ENCODE measurements around the gene TOP3B. TPM values are rescaled to one million over a fixed set of nuclear protein-coding genes. Genes with fewer than 3 reads are reported as not detected.

Gene TOP3B
- total RNA-seq, 4 donors from 2014 or later: 4.6 to 36.6 (median 23.4) TPM

- H3K4me1 ChIP-seq: peaks cover 0 to 4% (median 0%) of the 10 kb centered on the region in 3 donors
- H3K27ac ChIP-seq: no peak overlapping the region
- intact Hi-C loops (cut with DNase I): no loop called here
- H3K9me3 ChIP-seq: no peaks in the 10 kb centered on the region
- no peaks in the 10 kb centered on the region for H3K27me3 ChIP-seq
- DNase-seq: no peak
- 63 to 68% methylated on average over 7 to 13 of the region's 13 CpGs for WGBS, 2 donors
- no peak overlapping the region for H3K4me3 ChIP-seq
- TF ChIP-seq POLR2A (IDR thresholded peaks at IDR 0.05) (no peak), CTCF (IDR thresholded peaks at IDR 0.05) (no peak)
- H3K36me3 ChIP-seq: no peaks in the 10 kb centered on the region
Observed at GRCh38 chr22:22026157-22026831, 43.7 kb upstream of the TOP3B start.

- no peak overlapping the region for H3K27ac ChIP-seq
- TF ChIP-seq CTCF (IDR thresholded peaks at IDR 0.05): no peak
- no peak for TF ChIP-seq POLR2A (IDR thresholded peaks at IDR 0.05)
- H3K36me3 ChIP-seq: no peaks in the 10 kb centered on the region
- no peak for DNase-seq
- H3K4me1 ChIP-seq: peaks cover 0 to under 1% (median 0%) of the 10 kb centered on the region in 3 donors
- 78 to 85% methylated on average over 3 to 4 of the region's 7 CpGs for WGBS, 2 donors
- H3K27me3 ChIP-seq: no peaks in the 10 kb centered on the region
- intact Hi-C loops (cut with DNase I): no loop called here
- no peak overlapping the region for H3K4me3 ChIP-seq
- H3K9me3 ChIP-seq: no peaks in the 10 kb centered on the region
Observed at GRCh38 chr22:22025320-22026156, 43.0 kb upstream of the TOP3B start.

- H3K36me3 ChIP-seq: no peaks in the 10 kb centered on the region
- no peaks in the 10 kb centered on the region for H3K27me3 ChIP-seq
- H3K9me3 ChIP-seq: no peaks in the 10 kb centered on the region
- no peaks in the 10 kb centered on the region for H3K4me1 ChIP-seq
- no peak overlapping the region for H3K4me3 ChIP-seq
- TF ChIP-seq POLR2A (IDR thresholded peaks at IDR 0.05) (no peak), CTCF (IDR thresholded peaks at IDR 0.05) (no peak)
- H3K27ac ChIP-seq: no peak overlapping the region
- WGBS, 2 donors: 89 to 90% methylated on average over 10 of the region's 10 CpGs
- DNase-seq: no peak
- intact Hi-C loops (cut with DNase I): no loop called here
Observed at GRCh38 chr22:22024440-22024839, 41.9 kb upstream of the TOP3B start.

- no peak overlapping the region for H3K4me3 ChIP-seq
- no peak for DNase-seq
- no peak for TF ChIP-seq POLR2A (IDR thresholded peaks at IDR 0.05)
- TF ChIP-seq CTCF (IDR thresholded peaks at IDR 0.05): no peak
- no peaks in the 10 kb centered on the region for H3K4me1 ChIP-seq
- 79 to 94% methylated on average over 3 to 4 of the region's 4 CpGs for WGBS, 2 donors
- intact Hi-C loops (cut with DNase I): no loop called here
- no peaks in the 10 kb centered on the region for H3K9me3 ChIP-seq
- H3K36me3 ChIP-seq: no peaks in the 10 kb centered on the region
- no peaks in the 10 kb centered on the region for H3K27me3 ChIP-seq
- H3K27ac ChIP-seq: no peak overlapping the region
Observed at GRCh38 chr22:22023581-22024137, 41.1 kb upstream of the TOP3B start.
